Type B pancreatic cell (in vitro differentiated cells): ENCODE measurements around the gene THSD4. TPM values are rescaled to one million over a fixed set of nuclear protein-coding genes. Genes with fewer than 3 reads are reported as not detected.

Source experiments
- DNase-seq: peaks from one replicate; pipeline ENCODE4 v3.0.0; 2021; ENCODE audit warnings: mixed read lengths; ENCODE audit not compliant: unreplicated experiment; ENCODE audit errors: extremely low spot score
- H3K27ac Mint-ChIP-seq: 2 replicates; pipeline ENCODE4 v1.8.0; 2021; ENCODE audit warnings: mild to moderate bottlenecking, mixed read lengths
- H3K27me3 Mint-ChIP-seq: 2 replicates; pipeline ENCODE4 v1.8.0; 2021; ENCODE audit warnings: mixed read lengths
- H3K36me3 Mint-ChIP-seq: 2 replicates; pipeline ENCODE4 v1.8.0; 2021; ENCODE audit warnings: mixed read lengths
- H3K4me1 Mint-ChIP-seq: one replicate; pipeline ENCODE4 v1.8.0; 2021; ENCODE audit warnings: mixed read lengths; ENCODE audit not compliant: unreplicated experiment
- H3K4me3 Mint-ChIP-seq: 2 replicates; pipeline ENCODE4 v1.8.0; 2021; ENCODE audit warnings: mild to moderate bottlenecking, mixed read lengths
- H3K9me3 Mint-ChIP-seq: 2 replicates; pipeline ENCODE4 v1.8.0; 2021; ENCODE audit warnings: mixed read lengths
- total RNA-seq: library from RNA; stranded (reverse); gene quantifications from 2 replicates; pipeline ENCODE4 v1.2.1, GENCODE V29; 2021; ENCODE audit warnings: low replicate concordance
- TF ChIP-seq, protein P1 (sequence below): fragments of 200-600 bp; sonication (generic); conservative IDR thresholded peaks from 2 replicates; pipeline ENCODE4 v1.5.0; 2021; ENCODE audit warnings: antibody characterized with exemption, mild to moderate bottlenecking

The THSD4 gene
- total RNA-seq, 1 donor from 2014 or later: 43.3 TPM

DNA sequence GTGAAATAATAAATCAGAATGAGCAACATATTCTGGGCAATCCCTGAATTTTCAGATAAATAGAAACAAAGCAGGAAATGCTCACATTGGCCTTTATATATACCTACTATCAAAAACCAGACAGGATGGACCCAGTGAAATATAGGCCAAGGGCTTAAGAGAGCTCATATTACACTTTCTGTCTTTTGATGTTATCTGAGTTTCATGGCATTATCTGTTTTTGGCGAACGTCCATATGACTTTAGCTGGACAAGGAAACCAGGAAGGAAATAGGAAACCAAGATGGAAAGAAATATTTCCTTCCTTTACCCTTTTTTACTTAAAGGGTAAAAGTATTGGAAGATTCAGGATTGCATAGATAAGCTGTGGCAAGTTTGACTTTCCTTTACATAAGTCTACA lies 274.8 kb downstream of the THSD4 start:
- TF ChIP-seq, protein P1, sequence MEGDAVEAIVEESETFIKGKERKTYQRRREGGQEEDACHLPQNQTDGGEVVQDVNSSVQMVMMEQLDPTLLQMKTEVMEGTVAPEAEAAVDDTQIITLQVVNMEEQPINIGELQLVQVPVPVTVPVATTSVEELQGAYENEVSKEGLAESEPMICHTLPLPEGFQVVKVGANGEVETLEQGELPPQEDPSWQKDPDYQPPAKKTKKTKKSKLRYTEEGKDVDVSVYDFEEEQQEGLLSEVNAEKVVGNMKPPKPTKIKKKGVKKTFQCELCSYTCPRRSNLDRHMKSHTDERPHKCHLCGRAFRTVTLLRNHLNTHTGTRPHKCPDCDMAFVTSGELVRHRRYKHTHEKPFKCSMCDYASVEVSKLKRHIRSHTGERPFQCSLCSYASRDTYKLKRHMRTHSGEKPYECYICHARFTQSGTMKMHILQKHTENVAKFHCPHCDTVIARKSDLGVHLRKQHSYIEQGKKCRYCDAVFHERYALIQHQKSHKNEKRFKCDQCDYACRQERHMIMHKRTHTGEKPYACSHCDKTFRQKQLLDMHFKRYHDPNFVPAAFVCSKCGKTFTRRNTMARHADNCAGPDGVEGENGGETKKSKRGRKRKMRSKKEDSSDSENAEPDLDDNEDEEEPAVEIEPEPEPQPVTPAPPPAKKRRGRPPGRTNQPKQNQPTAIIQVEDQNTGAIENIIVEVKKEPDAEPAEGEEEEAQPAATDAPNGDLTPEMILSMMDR: no peak
- Mint-ChIP-seq H3K4me1 (peaks cover 64% of the 10 kb centered on the region), H3K36me3 (peaks cover 10% of the 10 kb centered on the region), H3K27me3 (peaks cover 11% of the 10 kb centered on the region), H3K27ac (no peak overlapping the region), H3K9me3 (no peaks in the 10 kb centered on the region), H3K4me3 (no peak overlapping the region)
- no peak for DNase-seq

DNA sequence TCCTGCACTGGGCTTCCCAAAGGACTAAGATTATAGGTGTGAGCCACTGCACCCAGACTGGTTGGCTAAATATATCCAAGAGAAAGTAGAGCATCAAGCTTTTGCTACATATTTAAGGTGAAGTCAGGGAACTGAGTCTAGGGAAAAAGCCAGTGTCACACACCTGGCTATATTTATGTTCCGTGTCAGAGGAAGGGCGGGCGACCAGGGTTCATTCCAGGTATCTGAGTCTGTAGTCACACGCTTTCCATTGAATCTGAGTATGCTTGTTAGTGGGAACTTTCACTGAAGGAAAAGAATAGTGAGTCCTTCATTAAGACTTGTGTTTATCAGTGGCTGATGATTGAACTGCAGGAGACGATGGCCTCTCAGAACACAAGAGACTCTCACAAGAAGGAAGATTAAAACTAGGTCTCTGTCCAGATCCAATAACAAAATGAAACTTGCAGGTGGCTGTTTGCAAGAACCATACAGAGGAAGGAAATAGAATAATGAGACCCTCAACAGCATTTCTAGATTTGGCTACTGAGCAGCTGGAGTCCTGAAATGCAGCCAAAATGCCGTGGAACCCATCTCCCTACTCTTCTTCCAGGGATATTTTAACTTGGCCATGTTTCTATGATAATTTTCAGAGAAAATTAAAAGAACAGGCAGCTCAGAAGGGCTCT lies 276.3 kb downstream of the THSD4 start:
- H3K27ac Mint-ChIP-seq: no peak overlapping the region
- H3K4me3 Mint-ChIP-seq: no peak overlapping the region
- TF ChIP-seq, protein P1: no peak

DNA sequence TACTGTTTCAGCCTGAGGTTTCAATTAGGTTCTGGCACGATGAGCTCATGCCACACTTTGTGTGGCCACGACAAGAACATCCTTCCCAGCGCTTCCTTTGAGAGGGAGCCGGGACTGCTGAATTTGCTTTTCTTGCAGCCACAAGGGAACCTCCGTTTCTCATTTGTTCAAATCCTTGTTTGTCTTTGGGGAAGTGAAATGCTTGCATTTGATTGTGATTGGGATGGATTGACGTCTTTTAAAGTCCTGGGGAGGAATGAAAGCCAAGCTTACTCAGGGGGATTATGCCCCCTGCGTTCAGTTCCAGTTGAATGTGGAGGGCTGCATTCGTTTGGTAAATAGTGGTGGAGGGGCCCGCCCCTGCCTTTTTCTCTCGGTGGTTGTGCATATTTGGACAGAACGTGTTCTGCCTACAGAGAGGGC lies 277.6 kb downstream of the THSD4 start:
- no peak for DNase-seq
- Mint-ChIP-seq H3K9me3 (no peaks in the 10 kb centered on the region), H3K27me3 (peaks cover 6% of the 10 kb centered on the region), H3K4me1 (peaks cover 45% of the 10 kb centered on the region), H3K36me3 (peaks cover 10% of the 10 kb centered on the region), H3K4me3 (no peak overlapping the region), H3K27ac (no peak overlapping the region)
- TF ChIP-seq, protein P1: no peak

More for the DNA sequence above, 276.3 kb downstream of the THSD4 start:
- DNase-seq: no peak
- peaks cover 10% of the 10 kb centered on the region for H3K36me3 Mint-ChIP-seq
- H3K4me1 Mint-ChIP-seq: peaks cover 56% of the 10 kb centered on the region
- peaks cover 6% of the 10 kb centered on the region for H3K27me3 Mint-ChIP-seq
- no peaks in the 10 kb centered on the region for H3K9me3 Mint-ChIP-seq

DNA sequence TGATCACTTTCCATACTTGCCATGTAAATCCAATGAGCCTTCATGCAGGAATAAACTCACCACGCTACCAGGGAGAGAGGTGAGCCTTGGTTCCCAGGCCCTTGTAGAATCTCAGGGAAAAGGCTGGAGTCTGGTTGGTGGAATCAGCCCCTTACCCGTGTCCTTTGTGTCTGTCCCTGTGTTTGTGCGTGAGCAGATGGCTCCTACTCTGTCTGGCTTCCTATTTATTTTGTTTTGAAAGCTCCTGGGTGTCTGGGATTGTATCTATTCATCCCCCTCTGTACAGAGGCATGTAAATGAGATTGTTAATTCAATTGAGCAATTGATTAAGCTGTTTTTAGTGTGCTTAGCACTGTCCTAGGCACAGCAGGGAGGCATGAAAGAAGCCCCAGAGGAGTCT lies 278.1 kb downstream of the THSD4 start:
- Mint-ChIP-seq H3K27ac (no peak overlapping the region), H3K36me3 (peaks cover 10% of the 10 kb centered on the region), H3K27me3 (peaks cover 8% of the 10 kb centered on the region), H3K4me1 (peaks cover 41% of the 10 kb centered on the region), H3K4me3 (no peak overlapping the region), H3K9me3 (no peaks in the 10 kb centered on the region)
- TF ChIP-seq, protein P1: no peak
- DNase-seq: no peak

DNA sequence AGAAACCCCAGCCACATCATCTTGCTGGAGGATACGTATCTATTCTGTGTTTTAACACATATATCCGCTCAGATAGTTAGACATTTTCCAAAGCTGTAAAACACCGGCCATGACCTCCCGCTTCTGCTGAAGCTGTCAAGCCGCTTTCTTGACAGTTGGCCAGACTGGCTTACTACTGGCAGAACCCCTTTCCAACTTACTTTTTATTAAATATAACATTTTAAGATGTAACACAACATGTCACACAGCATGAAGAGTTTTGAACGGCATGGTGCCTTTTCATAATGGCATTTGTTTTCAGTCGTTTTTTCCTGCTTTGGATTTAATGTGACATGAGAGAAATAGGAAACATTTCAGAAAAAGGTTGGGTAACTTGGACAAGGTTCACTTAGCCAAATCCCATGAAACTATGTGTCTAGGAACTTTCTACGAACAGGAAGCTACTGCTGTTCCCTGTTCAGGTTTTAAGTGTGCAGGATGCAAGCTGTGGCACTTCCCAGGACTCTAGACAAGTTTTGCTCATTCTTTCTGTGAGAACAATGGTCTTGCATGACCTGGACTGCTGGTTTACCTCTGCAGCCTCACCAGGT lies 281.4 kb downstream of the THSD4 start:
- no peak overlapping the region for H3K4me3 Mint-ChIP-seq
- H3K36me3 Mint-ChIP-seq: peaks cover 5% of the 10 kb centered on the region
- H3K9me3 Mint-ChIP-seq: no peaks in the 10 kb centered on the region
- H3K4me1 Mint-ChIP-seq: peaks cover 33% of the 10 kb centered on the region
- H3K27ac Mint-ChIP-seq: no peak overlapping the region
- TF ChIP-seq, protein P1: no peak
- peaks cover 7% of the 10 kb centered on the region for H3K27me3 Mint-ChIP-seq
- no peak for DNase-seq
